Spleen (tissue), 11 donors: Measurements from ENCODE around the gene HGF. TPM values are rescaled to one million over a fixed set of nuclear protein-coding genes. Genes with fewer than 3 reads are reported as not detected.

Experiments
- DNase-seq: peaks from one replicate; pipeline ENCODE4 v3.0.0-alpha.2; 2020
- H3K27ac ChIP-seq, 8 donors: fragments of 200-600 bp; sonication (generic) in 7 of 8; 1 replicate in 4 of 8; 2 replicates in 4 of 8; pipeline versions ENCODE4 v1.5.0 to v1.8.0; 2016 to 2021; ENCODE audit warnings: inconsistent platforms in 4 of 8, mild to moderate bottlenecking in 4 of 8, moderate library complexity in 1 of 8
- H3K27me3 ChIP-seq, 7 donors: fragments of 200-600 bp; sonication (generic) in 6 of 7; replicated peaks in 1 of 7; 1 replicate in 4 of 7; 2 replicates in 3 of 7; pipeline versions ENCODE4 v1.5.0 to v1.8.0; 2016 to 2021; ENCODE audit warnings: inconsistent platforms in 3 of 7, mild to moderate bottlenecking in 1 of 7
- H3K36me3 ChIP-seq, 6 donors: fragments of 200-600 bp; sonication (generic) in 5 of 6; 1 replicate in 4 of 6; 2 replicates in 2 of 6; pipeline versions ENCODE4 v1.5.0 to v1.8.0; 2016 to 2021; ENCODE audit warnings: inconsistent platforms in 2 of 6
- H3K4me1 ChIP-seq, 6 donors: fragments of 200-600 bp; sonication (generic) in 5 of 6; 1 replicate in 3 of 6; 2 replicates in 3 of 6; pipeline versions ENCODE4 v1.5.0 to v1.8.0; 2016 to 2021; ENCODE audit warnings: inconsistent platforms in 3 of 6
- H3K4me3 ChIP-seq, 8 donors: fragments of 200-600 bp; sonication (generic) in 7 of 8; 1 replicate in 4 of 8; 2 replicates in 4 of 8; pipeline versions ENCODE4 v1.5.0 to v1.8.0; 2016 to 2021; ENCODE audit warnings: inconsistent platforms in 4 of 8, mild to moderate bottlenecking in 4 of 8, moderate library complexity in 2 of 8
- H3K9me3 ChIP-seq, 8 donors: fragments of 200-600 bp; sonication (generic) in 7 of 8; 1 replicate in 4 of 8; 2 replicates in 4 of 8; pipeline versions ENCODE4 v1.5.0 to v1.8.0; 2016 to 2021; ENCODE audit warnings: inconsistent platforms in 4 of 8
- CTCF ChIP-seq, 11 experiments: fragments of 200-600 bp in 7 of 11; fragments of 450-650 bp in 4 of 11; sonication (generic) in 4 of 11; IDR thresholded peaks in 8 of 11; conservative IDR thresholded peaks in 3 of 11; 1 replicate in 7 of 11; 2 replicates in 4 of 11; pipeline versions ENCODE4 v1.4.0 to v1.8.0; 2016 to 2021; ENCODE audit warnings: antibody characterized with exemption in 11 of 11, inconsistent platforms in 4 of 11, mild to moderate bottlenecking in 1 of 11
- POLR2A ChIP-seq, 3 donors: fragments of 450-650 bp; IDR thresholded peaks; one replicate each; pipeline ENCODE4 v1.5.1; 2017; ENCODE audit warnings: antibody characterized with exemption in 3 of 3, mild to moderate bottlenecking in 1 of 3
- POLR2AphosphoS5 ChIP-seq, 3 donors: sonication (generic); formaldehyde crosslinking; IDR thresholded peaks; one replicate each; pipeline ENCODE4 v1.5.1; 2017; ENCODE audit warnings: antibody characterized with exemption in 3 of 3
- WGBS, 5 donors: extraction: QIAGEN DNeasy Blood & Tissue Kit in 3 of 5; methylation state at CpG; one replicate each; pipeline versions ENCODE4 v1.1.5 to v1.1.7; 2013 to 2018; 5-methylcytosine and 5-hydroxymethylcytosine counted together
- intact Hi-C: fragments of 100-400 bp; cut with DNase I; formaldehyde crosslinking; loops from one replicate; pipeline ENCODE4 v1.15.0; 2023; ENCODE audit warnings: low total_unique reads
- polyA plus RNA-seq, 3 donors: library from polyadenylated mRNA; stranded (reverse); fragments of 200-250 nt; gene quantifications; one replicate each; pipeline ENCODE4 v1.2.1, GENCODE V29; 2013
- total RNA-seq, 7 donors: library from RNA; depleted of rRNA in 3 of 7; stranded (reverse); fragments of >200 nt in 3 of 7; fragmentation: NEBNext Ultra II Directional in 4 of 7; extraction: Animal tissue kit (Norgen Biotek cat#: 25700) in 4 of 7; gene quantifications; one replicate each; pipeline versions ENCODE4 v1.1.0 to v1.2.1, GENCODE V29; 2016 to 2021
- donor health status: healthy with polysubstance abuse.
- donor health status: DM: no; HTN: no; CAD: no; lungs with moderate emphysema.
- donor health status: DM: no; HTN: no; CAD: no.
- donor health status: Bipolar disorder and iron deficiency.
- donor health status: healthy.
- donor health status: DM: no; HTN: no; CAD: no.
- donor health status: DM: yes; HTN: yes; CAD: no.

The HGF gene
- total and polyA plus RNA-seq, 10 donors, result 0.80 to 33.6 (median 18.6) TPM

DNA sequence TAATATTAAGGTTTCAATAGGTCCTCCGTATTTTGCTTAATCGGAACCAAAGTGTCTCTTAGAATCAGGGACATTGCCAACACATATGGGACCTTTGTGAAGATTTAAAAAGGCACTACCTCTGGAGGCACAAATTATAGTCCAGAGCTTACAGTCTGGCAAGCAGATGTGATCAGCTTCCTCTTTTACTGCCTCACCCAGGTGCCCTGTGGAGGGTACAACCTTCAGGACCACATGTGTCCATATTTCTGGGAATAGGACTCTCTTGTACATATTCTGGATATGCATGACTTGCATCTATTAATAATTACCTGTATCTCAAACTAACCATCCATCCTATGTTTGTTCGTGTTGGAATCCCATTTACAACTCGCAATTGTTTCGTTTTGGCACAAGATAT, 60.0 kb downstream of the HGF start:
- intact Hi-C loops, result no loop called here
- H3K4me1 ChIP-seq, result no peaks in the 10 kb centered on the region
- H3K27me3 ChIP-seq, result no peaks in the 10 kb centered on the region
- no peak for DNase-seq
- no peak overlapping the region for H3K4me3 ChIP-seq
- WGBS, 5 donors, result 93 to 97% (median 96%) methylated on average over 5 of the region's 5 CpGs
- H3K9me3 ChIP-seq, result no peaks in the 10 kb centered on the region
- no peak overlapping the region for H3K27ac ChIP-seq
- TF ChIP-seq POLR2A (IDR thresholded peaks at IDR 0.05) (no peak), POLR2AphosphoS5 (IDR thresholded peaks at IDR 0.05) (no peak), CTCF (IDR thresholded peaks at IDR 0.05 in 8 of 11, conservative IDR thresholded peaks at IDR 0.05 in 3 of 11) (no peak)
- no peaks in the 10 kb centered on the region for H3K36me3 ChIP-seq

GRCh38 chr7:81707966-81708365, 61.9 kb downstream of the HGF start:
- Histone ChIP-seq H3K27ac (no peak overlapping the region), H3K9me3 (no peaks in the 10 kb centered on the region), H3K4me3 (no peak overlapping the region), H3K4me1 (no peaks in the 10 kb centered on the region), H3K27me3 (no peaks in the 10 kb centered on the region), H3K36me3 (no peaks in the 10 kb centered on the region)
- intact Hi-C loops, result no loop called here
- TF ChIP-seq CTCF (IDR thresholded peaks at IDR 0.05 in 8 of 11, conservative IDR thresholded peaks at IDR 0.05 in 3 of 11) (no peak), POLR2AphosphoS5 (IDR thresholded peaks at IDR 0.05) (no peak), POLR2A (IDR thresholded peaks at IDR 0.05) (no peak)
- no peak for DNase-seq

- Histone ChIP-seq H3K36me3 (no peaks in the 10 kb centered on the region), H3K4me1 (no peaks in the 10 kb centered on the region), H3K27ac (no peak overlapping the region), H3K27me3 (no peaks in the 10 kb centered on the region), H3K4me3 (no peak overlapping the region), H3K9me3 (no peaks in the 10 kb centered on the region)
- intact Hi-C loops, result no loop called here
- no peak for DNase-seq
- whole genome bisulfite sequencing, 5 donors, result 89 to 94% (median 92%) methylated on average over 4 of the region's 4 CpGs
- TF ChIP-seq CTCF (IDR thresholded peaks at IDR 0.05 in 8 of 11, conservative IDR thresholded peaks at IDR 0.05 in 3 of 11) (no peak), POLR2AphosphoS5 (IDR thresholded peaks at IDR 0.05) (no peak), POLR2A (IDR thresholded peaks at IDR 0.05) (no peak)
These were observed 62.7 kb downstream of the HGF start for GRCh38 chr7:81707196-81707595.

GRCh38 chr7:81705206-81705605, 64.6 kb downstream of the HGF start:
- Histone ChIP-seq H3K4me1 (no peaks in the 10 kb centered on the region), H3K36me3 (no peaks in the 10 kb centered on the region), H3K4me3 (no peak overlapping the region), H3K9me3 (no peaks in the 10 kb centered on the region), H3K27me3 (no peaks in the 10 kb centered on the region), H3K27ac (peak overlapping the region in 2 of 8 donors; percentile 9 to 14)
- intact Hi-C loops, result no loop called here
- no peak for TF ChIP-seq CTCF (IDR thresholded peaks at IDR 0.05 in 8 of 11, conservative IDR thresholded peaks at IDR 0.05 in 3 of 11)
- TF ChIP-seq POLR2AphosphoS5 (IDR thresholded peaks at IDR 0.05), result no peak
- TF ChIP-seq POLR2A (IDR thresholded peaks at IDR 0.05), result no peak
- no peak for DNase-seq
- WGBS, 5 donors, result 59 to 79% (median 71%) methylated on average over 2 of the region's 2 CpGs
